GM12878 (cell line): ENCODE measurements around the gene LHFPL2. TPM values are rescaled to one million over a fixed set of nuclear protein-coding genes. Genes with fewer than 3 reads are reported as not detected.

ENCODE experiments used
- ATAC-seq: fragments of 200-7000 bp; cut with Tn5 transposase; 3 replicates; pipeline ENCODE4 v1.9.1; 2020; ENCODE audit warnings: mild to moderate bottlenecking, moderate library complexity
- BruUV-seq: library from RNA; stranded (reverse); fragments of 400-500 nt; replicated peaks from 2 replicates; lab custom pipeline; 2021; lab: Mats Ljungman, UMichigan
- CTCF ChIA-PET: fragments of 300-600 bp; sonication (Branson Sonifier 250); formaldehyde crosslinking; extraction: SDS; loops from one replicate; lab custom pipeline; 2021; ENCODE audit warnings: inconsistent platforms; lab: Yijun Ruan, JAX
- POLR2A ChIA-PET: fragments of 350-600 bp; formaldehyde crosslinking; extraction: SDS; loops from one replicate; lab custom pipeline; 2021; ENCODE audit warnings: inconsistent platforms; lab: Charles Lee
- RAD21 ChIA-PET: fragments of 300-600 bp; sonication (Branson Sonifier 250); formaldehyde crosslinking; loops from one replicate; lab custom pipeline; 2023; ENCODE audit warnings: antibody characterized with exemption; ENCODE audit not compliant: unreplicated experiment; lab: Charles Lee
- SMC1A ChIA-PET: fragments of 300-600 bp; sonication (Branson Sonifier 250); formaldehyde crosslinking; loops from one replicate; lab custom pipeline; 2023; ENCODE audit not compliant: unreplicated experiment, uncharacterized antibody; lab: Charles Lee
- DNase-seq: peaks from one replicate; pipeline ENCODE4 v3.0.0-alpha.2; 2011; ENCODE audit warnings: low read depth, low spot score
- FAIRE-seq: peaks from 3 replicates; lab custom pipeline; 2011; peaks lifted over from hg19 to GRCh38; lab: Jason Lieb, UNC
- H2AFZ ChIP-seq: 2 replicates; pipeline ENCODE4 v1.6.0; 2011; ENCODE audit warnings: low read depth, low read length, control low read depth; ENCODE audit not compliant: control insufficient read depth
- H3K27ac ChIP-seq: 2 replicates; pipeline ENCODE4 v1.5.1; 2011; ENCODE audit warnings: control low read depth; ENCODE audit not compliant: control insufficient read depth, insufficient read depth
- H3K27me3 ChIP-seq, 2 experiments: replicated peaks in 1 of 2; 2 replicates each; pipeline versions ENCODE4 v1.6.0 to v1.6.1; 2011; ENCODE audit warnings: low read length in 1 of 2; ENCODE audit not compliant: control insufficient read depth in 2 of 2, insufficient read depth in 2 of 2
- H3K36me3 ChIP-seq, 2 experiments: 2 replicates each; pipeline ENCODE4 v1.5.1; 2011; ENCODE audit warnings: low read length in 1 of 2; ENCODE audit not compliant: control insufficient read depth in 2 of 2, insufficient read depth in 2 of 2
- H3K4me1 ChIP-seq: 2 replicates; pipeline ENCODE4 v1.6.1; 2011; ENCODE audit warnings: mild to moderate bottlenecking, low read length, moderate library complexity, mixed read lengths; ENCODE audit not compliant: control insufficient read depth, insufficient read depth
- H3K4me2 ChIP-seq: 2 replicates; pipeline ENCODE4 v1.6.0; 2011; ENCODE audit warnings: control low read depth; ENCODE audit not compliant: control insufficient read depth, insufficient read depth
- H3K4me3 ChIP-seq: fragments of 200-600 bp; sonication (generic); 2 replicates; pipeline ENCODE4 v1.5.1; 2016
- H3K79me2 ChIP-seq: 2 replicates; pipeline ENCODE4 v1.6.0; 2011; ENCODE audit warnings: low read length; ENCODE audit not compliant: control insufficient read depth, insufficient read depth
- H3K9ac ChIP-seq: 2 replicates; pipeline ENCODE4 v1.8.0; 2011; ENCODE audit warnings: low read length, control low read depth, mixed read lengths; ENCODE audit not compliant: control insufficient read depth, insufficient read depth
- H3K9me3 ChIP-seq: replicated peaks from 3 replicates; pipeline ENCODE4 v1.5.1; 2011; ENCODE audit warnings: mild to moderate bottlenecking, low read length; ENCODE audit not compliant: control insufficient read depth, insufficient read depth
- H4K20me1 ChIP-seq: 2 replicates; pipeline ENCODE4 v1.6.0; 2011; ENCODE audit not compliant: control insufficient read depth, insufficient read depth
- CTCF ChIP-seq, 3 experiments: IDR thresholded peaks in 2 of 3; conservative IDR thresholded peaks in 1 of 3; 2 replicates each; pipeline ENCODE4 v1.5.1; 2011; ENCODE audit warnings: low read depth in 3 of 3, low read length in 3 of 3, mild to moderate bottlenecking in 3 of 3, control low read depth in 2 of 3, moderate library complexity in 2 of 3, inconsistent platforms in 1 of 3, mixed read lengths in 1 of 3; ENCODE audit not compliant: control insufficient read depth in 2 of 3, insufficient read depth in 1 of 3; ENCODE audit errors: extremely low read depth in 1 of 3
- GABPA ChIP-seq: IDR thresholded peaks from 2 replicates; pipeline ENCODE4 v1.6.1; 2014; ENCODE audit warnings: antibody characterized with exemption, low read depth, mild to moderate bottlenecking, inconsistent platforms
- MEF2B ChIP-seq: fragments of 450-650 bp; IDR thresholded peaks from 2 replicates; pipeline ENCODE4 v1.6.1; 2018; ENCODE audit warnings: mild to moderate bottlenecking, moderate library complexity; ENCODE audit not compliant: partially characterized antibody, poor library complexity, severe bottlenecking
- NFXL1 ChIP-seq: fragments of 450-650 bp; IDR thresholded peaks from 2 replicates; pipeline ENCODE4 v1.6.1; 2017; ENCODE audit warnings: antibody characterized with exemption, mild to moderate bottlenecking, borderline replicate concordance
- POLR2A ChIP-seq: IDR thresholded peaks from 2 replicates; pipeline ENCODE4 v1.6.1; 2011; ENCODE audit warnings: low read depth, mild to moderate bottlenecking, low read length
- RCOR1 ChIP-seq: conservative IDR thresholded peaks from 2 replicates; pipeline ENCODE4 v1.6.1; 2012; ENCODE audit warnings: low read depth, low read length, improper control_type of control experiment
- STAT1 ChIP-seq: fragments of 450-650 bp; conservative IDR thresholded peaks from 2 replicates; pipeline ENCODE4 v1.6.1; 2014; ENCODE audit warnings: antibody characterized with exemption, mild to moderate bottlenecking
- STAT3 ChIP-seq: IDR thresholded peaks from 2 replicates; pipeline ENCODE4 v1.6.1; 2011; ENCODE audit warnings: low read depth, low read length, improper control_type of control experiment
- TCF7 ChIP-seq: IDR thresholded peaks from 2 replicates; pipeline ENCODE4 v1.6.1; 2014; ENCODE audit warnings: antibody characterized with exemption, borderline replicate concordance
- WGBS: methylation state at CpG from one replicate; pipeline ENCODE4 v1.1.6; 2016; ENCODE audit warnings: low lambda C conversion rate; ENCODE audit not compliant: insufficient replicate concordance, insufficient coverage; ENCODE audit errors: missing lambda C conversion rate; 5-methylcytosine and 5-hydroxymethylcytosine counted together
- in situ Hi-C: fragments of 300-500 bp; cut with MboI; formaldehyde crosslinking; loops from 9 replicates; pipeline ENCODE4 v1.14.3; 2018; ENCODE audit warnings: mixed read lengths
- intact Hi-C: fragments of 100-400 bp; cut with micrococcal nuclease; formaldehyde crosslinking; loops from one replicate; pipeline ENCODE4 v1.14.2; 2022; ENCODE audit not compliant: unreplicated experiment
- polyA plus RNA-seq, 11 experiments: library from polyadenylated mRNA; depleted of rRNA in 4 of 11; unstranded in 6 of 11; stranded (reverse) in 5 of 11; fragments of >200 nt; fragmentation: Nextera tagmentation in 4 of 11; fragmentation: Illumina TruSeq in 1 of 11; extraction: Ambion mirVana in 4 of 11; extraction: Trizol in 1 of 11; gene quantifications; 1 replicate in 1 of 11; 2 replicates in 10 of 11; pipeline versions ENCODE4 v1.2.1 to v1.2.3, GENCODE V29; 2011 to 2016; ENCODE audit warnings: inconsistent platforms in 2 of 11, missing spikeins in 2 of 11, low read depth in 1 of 11
- total RNA-seq, 4 experiments: library from RNA; depleted of rRNA in 3 of 4; stranded (reverse); fragments of >200 nt in 3 of 4; fragmentation: Illumina TruSeq in 1 of 4; extraction: Trizol in 1 of 4; gene quantifications; 2 replicates each; pipeline versions ENCODE4 v1.2.1 to v1.2.3, GENCODE V29; 2013 to 2021
- TF ChIP-seq, protein P1 (sequence below): fragments of 450-650 bp; IDR thresholded peaks from 2 replicates; pipeline ENCODE4 v1.6.1; 2014; ENCODE audit warnings: mild to moderate bottlenecking
- TF ChIP-seq, protein P2 (sequence below): IDR thresholded peaks from 2 replicates; pipeline ENCODE4 v1.6.1; 2011; ENCODE audit warnings: low read depth, low read length, improper control_type of control experiment, borderline replicate concordance

LHFPL2 gene
- total and polyA plus RNA-seq, 10 of the 15 experiments (the other 5 are each of a cell fraction or from before 2014, with no cell fraction given) = 4.1 to 21.8 (median 12.5) TPM

- intact Hi-C loops = no loop called here
- BruUV-seq = no TSS peak
These were observed 43.8 kb downstream of the LHFPL2 start for GRCh38 chr5:78604689-78605285.

More at GRCh38 chr5:78604689-78605285, 43.8 kb downstream of the LHFPL2 start:
- TF ChIP-seq NFXL1 = no peak
- TF ChIP-seq STAT1 = no peak
- TF ChIP-seq STAT3 = no peak
- TF ChIP-seq, protein P1, sequence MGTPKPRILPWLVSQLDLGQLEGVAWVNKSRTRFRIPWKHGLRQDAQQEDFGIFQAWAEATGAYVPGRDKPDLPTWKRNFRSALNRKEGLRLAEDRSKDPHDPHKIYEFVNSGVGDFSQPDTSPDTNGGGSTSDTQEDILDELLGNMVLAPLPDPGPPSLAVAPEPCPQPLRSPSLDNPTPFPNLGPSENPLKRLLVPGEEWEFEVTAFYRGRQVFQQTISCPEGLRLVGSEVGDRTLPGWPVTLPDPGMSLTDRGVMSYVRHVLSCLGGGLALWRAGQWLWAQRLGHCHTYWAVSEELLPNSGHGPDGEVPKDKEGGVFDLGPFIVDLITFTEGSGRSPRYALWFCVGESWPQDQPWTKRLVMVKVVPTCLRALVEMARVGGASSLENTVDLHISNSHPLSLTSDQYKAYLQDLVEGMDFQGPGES = no peak
- TF ChIP-seq GABPA = no peak
- TF ChIP-seq, protein P2, sequence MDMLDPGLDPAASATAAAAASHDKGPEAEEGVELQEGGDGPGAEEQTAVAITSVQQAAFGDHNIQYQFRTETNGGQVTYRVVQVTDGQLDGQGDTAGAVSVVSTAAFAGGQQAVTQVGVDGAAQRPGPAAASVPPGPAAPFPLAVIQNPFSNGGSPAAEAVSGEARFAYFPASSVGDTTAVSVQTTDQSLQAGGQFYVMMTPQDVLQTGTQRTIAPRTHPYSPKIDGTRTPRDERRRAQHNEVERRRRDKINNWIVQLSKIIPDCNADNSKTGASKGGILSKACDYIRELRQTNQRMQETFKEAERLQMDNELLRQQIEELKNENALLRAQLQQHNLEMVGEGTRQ = no peak
- no peak for TF ChIP-seq TCF7
- no peak for TF ChIP-seq CTCF (IDR thresholded peaks at IDR 0.05 in 2 of 3, conservative IDR thresholded peaks at IDR 0.05 in 1 of 3; ENCODE audit: control insufficient read depth in 2 of 3, extremely low read depth in 1 of 3, insufficient read depth in 1 of 3, low read depth in 3 of 3, low read length in 3 of 3)
- no peak for TF ChIP-seq RCOR1
- no peak for TF ChIP-seq POLR2A
- TF ChIP-seq MEF2B = no peak
- TF ChIP-seq, all 136 proteins: peak for 0
- Histone ChIP-seq H3K4me1 (no peaks in the 10 kb centered on the region), H3K79me2 (no peaks in the 10 kb centered on the region), H2AFZ (no peak overlapping the region), H3K27ac (no peak overlapping the region), H3K36me3 (no peaks in the 10 kb centered on the region; a peak in 1 of 4 replicates), H4K20me1 (no peaks in the 10 kb centered on the region), H3K4me3 (no peak overlapping the region), H3K9me3 (no peaks in the 10 kb centered on the region), H3K4me2 (no peak overlapping the region), H3K9ac (no peak overlapping the region), H3K27me3 (no peaks in the 10 kb centered on the region)
- in situ Hi-C loops = no loop called here
- ATAC-seq (no peak), FAIRE-seq (no peak), DNase-seq (no peak)
- ChIA-PET SMC1A (interaction anchor here (1.2 to 1.6 kb wide), 3 partner anchors 8 to 31 kb away, joined by 3 to 5 read pairs (median 4); no protein-coding TSS in a partner anchor), RAD21 (no interaction called here), CTCF (no interaction called here), POLR2A (no interaction called here)
- WGBS = 100% methylated on average over 4 of the region's 4 CpGs
